Uterus (tissue), 2 donors: Measurements from ENCODE around the gene PDE5A.

Experiments used
- CTCF ChIP-seq, 4 experiments: fragments of 200-600 bp in 2 of 4; fragments of 450-650 bp in 2 of 4; sonication (generic) in 2 of 4; IDR thresholded peaks; one replicate each; pipeline ENCODE4 v1.5.1; 2016 to 2019; ENCODE audit warnings: antibody characterized with exemption in 4 of 4, mild to moderate bottlenecking in 2 of 4, moderate library complexity in 1 of 4
- POLR2A ChIP-seq, 2 donors: fragments of 450-650 bp; IDR thresholded peaks; one replicate each; pipeline ENCODE4 v1.6.1; 2016; ENCODE audit warnings: antibody characterized with exemption in 2 of 2, mild to moderate bottlenecking in 1 of 2, moderate library complexity in 1 of 2

GRCh38 chr4:119559044-119559647, 69.5 kb downstream of the PDE5A start:
- TF ChIP-seq CTCF (IDR thresholded peaks at IDR 0.05) = peak; percentile 25 to 33 (median 30)
- no peak for TF ChIP-seq POLR2A (IDR thresholded peaks at IDR 0.05)
